HUES6 (cell line): ENCODE measurements around the gene RAB11FIP3.

Experiments
- H3K27ac ChIP-seq: 2 replicates; pipeline ENCODE4 v1.7.0; 2013; ENCODE audit warnings: low read depth, mild to moderate bottlenecking, low read length, inconsistent platforms
- H3K27me3 ChIP-seq: 2 replicates; pipeline ENCODE4 v1.6.1; 2013; ENCODE audit warnings: low read length; ENCODE audit not compliant: control insufficient read depth, insufficient read depth
- H3K36me3 ChIP-seq: 2 replicates; pipeline ENCODE4 v1.6.1; 2013; ENCODE audit warnings: low read length; ENCODE audit not compliant: control insufficient read depth, insufficient read depth
- H3K4me1 ChIP-seq: 2 replicates; pipeline ENCODE4 v1.6.1; 2013; ENCODE audit warnings: low read length; ENCODE audit not compliant: control insufficient read depth, insufficient read depth
- H3K4me3 ChIP-seq: 2 replicates; pipeline ENCODE4 v1.5.1; 2013; ENCODE audit warnings: low read depth, low read length
- H3K9ac ChIP-seq: one replicate; pipeline ENCODE4 v1.6.1; 2013; ENCODE audit warnings: mild to moderate bottlenecking, low read length
- H3K9me3 ChIP-seq: 2 replicates; pipeline ENCODE4 v1.6.1; 2013; ENCODE audit warnings: low read depth, low read length; ENCODE audit not compliant: control insufficient read depth, insufficient read depth

The RAB11FIP3 gene

DNA sequence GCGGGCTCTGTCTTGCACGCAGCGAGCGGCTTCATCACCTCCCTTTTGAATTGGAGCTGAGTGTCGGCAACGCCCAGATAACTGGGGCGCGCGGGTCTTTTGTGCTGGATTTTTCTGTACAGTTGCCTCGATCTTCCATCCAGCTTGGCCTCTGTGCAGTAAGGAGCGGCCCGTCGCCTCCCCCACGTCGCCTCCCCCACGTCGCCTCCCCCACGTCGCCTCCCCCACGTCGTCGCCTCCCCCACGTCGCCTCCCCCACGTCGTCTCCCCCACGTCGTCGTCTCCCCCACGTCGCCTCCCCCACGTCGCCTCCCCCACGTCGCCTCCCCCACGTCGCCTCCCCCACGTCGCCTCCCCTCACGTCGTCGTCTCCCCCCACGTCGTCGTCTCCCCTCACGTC, 119.1 kb downstream of the RAB11FIP3 start:
- H3K4me1 ChIP-seq, result no peaks in the 10 kb centered on the region
- H3K36me3 ChIP-seq, result peaks cover 19% of the 10 kb centered on the region
- no peak overlapping the region for H3K9ac ChIP-seq

GRCh38 chr16:546909-547770, 121.7 kb downstream of the RAB11FIP3 start:
- Histone ChIP-seq H3K9ac (no peak overlapping the region), H3K27ac (no peak overlapping the region), H3K36me3 (peaks cover 27% of the 10 kb centered on the region), H3K4me1 (no peaks in the 10 kb centered on the region), H3K4me3 (no peak overlapping the region), H3K27me3 (no peaks in the 10 kb centered on the region), H3K9me3 (no peaks in the 10 kb centered on the region)

More for the DNA sequence above, 119.1 kb downstream of the RAB11FIP3 start:
- no peaks in the 10 kb centered on the region for H3K27me3 ChIP-seq
- no peak overlapping the region for H3K27ac ChIP-seq
- no peaks in the 10 kb centered on the region for H3K9me3 ChIP-seq
- H3K4me3 ChIP-seq, result no peak overlapping the region

- H3K36me3 ChIP-seq, result peaks cover 36% of the 10 kb centered on the region
Observed at GRCh38 chr16:548586-548985, 123.1 kb downstream of the RAB11FIP3 start.

GRCh38 chr16:549544-550263, 124.3 kb downstream of the RAB11FIP3 start:
- Histone ChIP-seq H3K9ac (no peak overlapping the region), H3K36me3 (peaks cover 39% of the 10 kb centered on the region), H3K27me3 (no peaks in the 10 kb centered on the region), H3K4me1 (no peaks in the 10 kb centered on the region), H3K27ac (no peak overlapping the region), H3K9me3 (no peaks in the 10 kb centered on the region), H3K4me3 (no peak overlapping the region)

More at GRCh38 chr16:548586-548985, 123.1 kb downstream of the RAB11FIP3 start:
- no peak overlapping the region for H3K4me3 ChIP-seq
- H3K27me3 ChIP-seq, result no peaks in the 10 kb centered on the region
- H3K4me1 ChIP-seq, result no peaks in the 10 kb centered on the region
- H3K9ac ChIP-seq, result no peak overlapping the region
- no peaks in the 10 kb centered on the region for H3K9me3 ChIP-seq
- H3K27ac ChIP-seq, result no peak overlapping the region

DNA sequence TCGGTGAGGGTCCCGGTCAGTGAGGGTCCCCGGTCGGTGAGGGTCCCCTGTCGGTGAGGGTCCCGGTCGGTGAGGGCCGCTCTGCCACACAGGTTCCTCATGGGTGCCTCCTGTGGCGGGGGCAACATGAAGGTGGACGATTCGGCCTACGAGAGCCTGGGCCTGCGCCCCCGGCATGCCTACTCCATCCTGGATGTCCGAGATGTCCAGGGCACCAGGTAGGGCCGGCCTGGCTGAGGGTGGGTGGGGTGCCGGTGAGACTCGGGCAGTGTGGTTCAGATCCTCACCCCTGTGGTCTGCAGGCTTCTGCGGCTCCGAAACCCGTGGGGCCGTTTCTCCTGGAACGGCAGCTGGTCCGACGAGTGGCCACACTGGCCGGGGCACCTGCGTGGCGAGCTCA, 125.8 kb downstream of the RAB11FIP3 start:
- H3K36me3 ChIP-seq, result peaks cover 39% of the 10 kb centered on the region
- no peak overlapping the region for H3K4me3 ChIP-seq
- H3K27me3 ChIP-seq, result no peaks in the 10 kb centered on the region
- H3K4me1 ChIP-seq, result no peaks in the 10 kb centered on the region
- no peak overlapping the region for H3K27ac ChIP-seq
- no peaks in the 10 kb centered on the region for H3K9me3 ChIP-seq
- no peak overlapping the region for H3K9ac ChIP-seq

DNA sequence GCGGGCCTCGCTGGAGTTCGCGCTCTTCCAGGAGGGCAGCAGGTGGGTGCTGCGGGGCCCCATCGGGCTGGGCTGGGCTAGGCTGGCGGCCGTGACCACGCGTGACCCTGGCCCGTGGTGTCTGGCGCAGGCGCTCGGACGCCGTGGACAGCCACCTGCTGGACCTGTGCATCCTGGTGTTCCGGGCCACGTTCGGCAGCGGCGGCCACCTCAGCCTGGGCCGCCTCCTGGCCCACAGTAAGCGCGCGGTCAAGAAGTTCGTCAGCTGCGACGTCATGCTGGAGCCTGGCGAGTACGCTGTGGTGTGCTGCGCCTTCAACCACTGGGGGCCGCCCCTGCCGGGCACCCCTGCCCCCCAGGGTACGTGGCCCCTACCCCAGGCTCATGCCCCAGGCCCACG, 126.7 kb downstream of the RAB11FIP3 start:
- H3K4me1 ChIP-seq, result no peaks in the 10 kb centered on the region
- no peak overlapping the region for H3K9ac ChIP-seq
- no peak overlapping the region for H3K27ac ChIP-seq
- no peaks in the 10 kb centered on the region for H3K9me3 ChIP-seq
- no peaks in the 10 kb centered on the region for H3K27me3 ChIP-seq
- no peak overlapping the region for H3K4me3 ChIP-seq
- H3K36me3 ChIP-seq, result peaks cover 39% of the 10 kb centered on the region

GRCh38 chr16:553601-554296, 128.3 kb downstream of the RAB11FIP3 start:
- Histone ChIP-seq H3K4me1 (no peaks in the 10 kb centered on the region), H3K9me3 (no peaks in the 10 kb centered on the region), H3K36me3 (peaks cover 27% of the 10 kb centered on the region), H3K27ac (no peak overlapping the region), H3K9ac (no peak overlapping the region), H3K27me3 (peaks cover 15% of the 10 kb centered on the region), H3K4me3 (no peak overlapping the region)

GRCh38 chr16:554297-554621, 128.8 kb downstream of the RAB11FIP3 start:
- H3K4me1 ChIP-seq, result peaks cover under 1% of the 10 kb centered on the region; the same call in 1 of the 2 replicates
- H3K27ac ChIP-seq, result no peak overlapping the region
- peaks cover 20% of the 10 kb centered on the region for H3K27me3 ChIP-seq
- peaks cover 26% of the 10 kb centered on the region for H3K36me3 ChIP-seq
- H3K9ac ChIP-seq, result no peak overlapping the region
- H3K9me3 ChIP-seq, result no peaks in the 10 kb centered on the region
- no peak overlapping the region for H3K4me3 ChIP-seq

GRCh38 chr16:554640-555365, 129.4 kb downstream of the RAB11FIP3 start:
- H3K9ac ChIP-seq, result no peak overlapping the region
- peaks cover 5% of the 10 kb centered on the region; the same call in 1 of the 2 replicates for H3K4me1 ChIP-seq
- H3K36me3 ChIP-seq, result peaks cover 24% of the 10 kb centered on the region

DNA sequence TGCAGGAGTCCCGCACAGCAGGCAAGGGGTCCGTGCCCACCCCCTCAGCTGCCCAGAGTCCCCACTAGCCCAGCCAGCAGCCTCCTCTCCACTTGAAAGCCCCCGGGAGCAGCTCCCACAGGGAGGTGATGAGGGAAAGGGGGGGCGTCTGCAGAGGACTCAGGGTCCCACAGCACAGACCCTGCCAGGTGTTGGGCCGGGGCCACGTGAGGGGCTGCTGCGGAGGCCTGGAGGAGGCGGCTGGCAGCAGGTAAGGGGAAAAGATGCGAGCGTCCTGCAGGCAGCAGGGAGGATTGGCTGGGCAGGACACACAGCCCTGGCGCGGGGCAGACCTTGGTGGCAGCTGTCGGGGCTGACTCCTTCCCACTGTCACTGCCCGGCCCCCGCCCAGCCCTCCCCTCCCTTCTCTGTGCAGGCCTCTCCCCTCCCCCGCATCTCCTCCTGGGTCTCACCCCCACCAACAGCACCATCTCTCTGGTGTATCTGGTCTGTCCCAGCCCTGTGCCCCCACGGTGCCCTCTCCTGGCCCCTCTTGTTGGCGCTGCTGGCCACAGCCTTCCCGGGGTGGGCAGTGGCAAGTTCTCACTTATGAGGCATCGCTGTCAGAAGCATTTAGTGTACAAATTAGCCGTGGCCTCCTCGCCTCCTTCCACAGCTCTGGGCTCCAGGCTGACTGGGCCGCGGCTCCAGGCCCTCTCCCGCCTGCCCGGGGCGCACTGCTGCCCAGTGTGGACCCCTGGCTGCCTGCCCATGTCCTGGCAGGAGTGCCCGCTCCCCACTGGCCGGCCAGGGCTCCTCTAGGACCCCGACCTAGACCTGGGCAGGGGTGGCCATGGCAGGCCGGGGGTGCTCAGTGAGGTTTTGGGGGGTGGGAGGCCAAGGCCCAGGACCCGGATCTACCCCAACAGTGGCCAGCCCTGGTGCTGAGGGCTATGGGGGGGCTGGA, 130.4 kb downstream of the RAB11FIP3 start:
- Histone ChIP-seq H3K9me3 (no peaks in the 10 kb centered on the region), H3K27ac (no peak overlapping the region), H3K4me3 (no peak overlapping the region), H3K9ac (no peak overlapping the region), H3K36me3 (peaks cover 22% of the 10 kb centered on the region), H3K4me1 (peaks cover 5% of the 10 kb centered on the region; the same call in 1 of the 2 replicates), H3K27me3 (peaks cover 32% of the 10 kb centered on the region)

More at GRCh38 chr16:554640-555365, 129.4 kb downstream of the RAB11FIP3 start:
- Histone ChIP-seq H3K9me3 (no peaks in the 10 kb centered on the region), H3K27me3 (peaks cover 25% of the 10 kb centered on the region), H3K4me3 (no peak overlapping the region), H3K27ac (no peak overlapping the region)
